Dermis microvascular lymphatic vessel endothelial cell (primary cell): Measurements from ENCODE around the gene BTBD9. TPM values are rescaled to one million over a fixed set of nuclear protein-coding genes. Genes with fewer than 3 reads are reported as not detected.

Source experiments
- DNase-seq, 2 donors: peaks; one replicate each; pipeline versions ENCODE4 v3.0.0 to v3.0.0-alpha.2; 2010; ENCODE audit warnings: low read depth in 2 of 2
- total RNA-seq: library from RNA; depleted of rRNA; stranded (reverse); fragments of >200 nt; gene quantifications from 2 replicates; pipeline ENCODE4 v1.2.1, GENCODE V29; 2014

The BTBD9 gene
- total RNA-seq, 1 donor from 2014 or later: 6.7 TPM

DNA sequence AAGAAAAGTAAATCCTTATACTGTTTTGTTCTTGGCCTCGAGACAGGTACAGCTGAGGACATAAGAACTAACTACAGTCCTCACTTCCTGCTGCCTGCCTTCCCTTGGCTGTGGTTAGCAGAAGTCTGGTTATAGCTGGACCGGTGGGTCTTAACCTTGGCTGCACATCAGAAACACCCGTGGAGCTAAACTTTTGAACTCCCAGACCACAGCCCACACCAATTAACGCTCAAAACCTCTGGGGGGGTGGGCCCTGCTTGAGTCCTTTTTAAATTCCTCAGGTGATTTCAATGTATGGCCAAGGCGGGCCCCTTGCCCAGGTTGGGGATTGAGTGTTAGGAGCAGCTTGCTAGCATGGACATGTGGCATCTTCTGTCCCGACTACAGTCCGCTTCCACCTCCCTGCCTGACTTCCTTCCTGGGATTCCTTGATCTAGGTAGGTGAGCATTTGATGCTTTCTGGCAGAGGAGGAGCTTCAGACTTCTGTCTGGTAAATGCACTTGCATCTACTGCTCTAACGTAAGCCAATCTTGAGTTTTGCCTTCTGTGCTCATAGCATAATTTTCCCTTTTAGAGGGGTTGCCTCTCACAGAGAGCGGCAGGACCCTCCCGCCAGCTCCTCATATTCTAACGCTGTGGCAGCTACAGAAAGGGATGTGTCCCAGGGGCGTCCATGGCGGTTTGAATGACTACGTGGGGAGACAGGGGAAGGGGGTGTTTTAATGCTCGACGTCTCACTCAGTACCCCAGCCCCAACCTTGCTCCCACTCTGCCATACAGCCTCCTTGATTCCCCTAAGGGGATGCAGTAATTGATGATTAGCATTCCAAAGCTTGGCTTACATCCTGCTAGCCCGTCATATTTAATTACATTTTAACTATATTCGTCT is 430.1 kb downstream of the BTBD9 start:
- DNase-seq: no peak

DNA sequence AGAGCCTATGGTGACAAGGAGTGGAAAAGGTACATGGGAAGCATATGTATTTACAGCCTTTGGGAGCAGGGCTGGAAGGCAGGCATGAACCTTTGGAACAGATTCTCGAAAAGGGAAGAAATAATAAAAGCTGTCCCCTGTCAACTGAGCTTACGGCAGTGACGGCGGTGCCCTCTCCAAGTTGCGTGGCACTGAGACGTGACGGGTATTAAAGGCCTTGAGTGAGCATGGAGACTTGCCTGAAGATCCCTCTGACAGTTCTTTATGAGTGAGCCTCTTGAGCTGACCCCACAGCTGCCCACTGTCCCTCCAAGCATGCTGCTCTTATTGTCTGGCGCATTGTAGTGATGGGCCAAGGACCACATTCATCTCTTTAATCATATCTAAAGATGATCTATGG is 431.7 kb downstream of the BTBD9 start:
- DNase-seq: no peak

DNA sequence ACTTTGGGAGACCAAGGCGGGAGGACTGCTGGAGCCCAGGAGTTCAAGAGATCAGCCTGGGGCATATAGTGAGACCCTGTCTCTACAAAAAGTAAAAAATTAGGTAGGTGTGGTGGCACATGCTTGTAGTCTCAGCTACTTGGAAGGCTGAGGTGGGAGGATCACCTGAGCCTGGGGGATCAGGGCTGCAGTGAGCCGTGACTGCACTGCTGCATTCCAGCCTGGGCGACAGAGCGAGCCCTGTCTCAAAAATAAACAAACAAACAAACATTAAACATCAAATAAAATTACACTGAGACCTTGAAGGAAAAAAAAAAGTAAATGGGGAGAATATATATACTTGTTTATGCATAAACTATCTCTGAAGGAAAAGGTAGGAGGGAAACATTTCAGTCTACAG is 432.4 kb downstream of the BTBD9 start:
- no peak for DNase-seq

DNA sequence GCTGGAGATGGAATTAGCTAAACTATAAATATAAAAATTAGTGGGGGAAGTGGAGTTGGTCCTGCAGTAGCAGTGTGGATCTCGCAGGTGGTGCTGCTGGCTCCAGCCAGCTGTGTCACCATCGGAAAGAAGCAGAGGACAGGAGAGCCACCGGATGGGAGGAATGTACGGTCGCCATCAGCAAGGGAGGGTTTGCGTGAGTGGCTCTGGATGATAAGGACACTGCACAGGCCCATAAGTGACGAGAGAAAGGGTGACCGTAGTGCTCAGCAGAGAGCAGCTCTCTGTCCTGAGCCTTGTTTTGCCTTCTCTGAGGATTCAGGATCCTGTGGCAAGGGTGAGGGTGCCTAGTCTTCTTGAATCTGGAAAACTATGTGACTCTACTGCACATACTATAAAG is 441.5 kb downstream of the BTBD9 start:
- DNase-seq: no peak

DNA sequence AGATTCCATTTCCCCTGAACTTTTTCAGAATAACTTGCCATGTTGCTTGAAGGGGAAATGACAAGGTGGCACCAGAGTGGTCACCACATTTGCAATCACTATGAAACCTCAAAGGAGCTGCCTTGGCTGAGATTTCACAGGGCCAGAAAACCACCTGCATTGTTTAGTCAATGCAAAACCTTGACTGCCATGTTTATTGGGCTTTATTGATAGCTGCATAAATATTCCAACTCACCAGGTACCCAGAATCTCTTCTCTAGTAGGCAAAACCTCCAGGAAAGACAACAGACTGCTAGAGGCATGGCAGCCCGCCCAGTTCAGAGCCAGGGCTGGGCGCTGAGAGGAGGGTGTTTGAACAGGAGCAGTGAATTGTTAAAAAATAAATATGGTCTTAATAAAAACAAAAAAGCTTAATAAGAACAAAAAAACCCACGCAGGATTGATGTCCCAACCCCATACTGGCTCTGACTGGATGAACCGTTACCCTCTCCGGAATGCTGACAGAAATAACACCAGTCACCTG is 444.6 kb downstream of the BTBD9 start:
- DNase-seq: no peak

DNA sequence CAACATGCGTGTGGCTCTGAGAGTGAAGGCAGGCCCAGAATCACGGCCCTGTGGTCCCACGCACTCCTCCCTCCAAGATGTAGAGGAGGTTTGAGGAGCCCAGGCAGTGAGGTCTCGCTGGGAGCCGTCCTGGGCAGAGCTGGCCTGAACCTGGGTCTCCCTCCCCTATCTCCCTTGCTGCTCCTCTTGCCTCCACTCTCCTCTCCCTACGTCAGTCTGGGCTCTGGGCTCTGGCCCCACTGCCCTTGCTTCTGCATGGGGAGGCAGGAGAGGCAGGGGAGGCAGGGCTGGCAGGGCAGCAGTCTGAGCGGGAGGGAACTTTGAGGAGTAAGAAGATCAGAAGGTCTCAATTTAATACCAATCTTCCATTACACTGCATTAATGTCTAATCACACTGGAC is 445.1 kb downstream of the BTBD9 start:
- DNase-seq: no peak

DNA sequence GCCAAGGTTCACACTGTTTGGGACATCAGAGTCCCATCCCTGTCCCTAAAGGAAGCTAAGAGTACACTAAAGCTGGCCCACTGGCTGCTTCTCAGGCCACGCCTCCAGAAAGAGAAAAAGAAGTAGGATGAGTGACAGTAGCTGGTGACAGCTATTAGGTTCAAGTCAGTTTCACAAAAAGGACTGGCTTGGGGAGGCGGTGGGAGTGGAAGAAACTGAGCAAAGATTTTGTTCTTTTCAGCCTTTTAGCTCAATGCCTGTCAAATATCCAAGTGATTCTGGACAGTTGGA is 445.5 kb downstream of the BTBD9 start:
- DNase-seq: no peak

DNA sequence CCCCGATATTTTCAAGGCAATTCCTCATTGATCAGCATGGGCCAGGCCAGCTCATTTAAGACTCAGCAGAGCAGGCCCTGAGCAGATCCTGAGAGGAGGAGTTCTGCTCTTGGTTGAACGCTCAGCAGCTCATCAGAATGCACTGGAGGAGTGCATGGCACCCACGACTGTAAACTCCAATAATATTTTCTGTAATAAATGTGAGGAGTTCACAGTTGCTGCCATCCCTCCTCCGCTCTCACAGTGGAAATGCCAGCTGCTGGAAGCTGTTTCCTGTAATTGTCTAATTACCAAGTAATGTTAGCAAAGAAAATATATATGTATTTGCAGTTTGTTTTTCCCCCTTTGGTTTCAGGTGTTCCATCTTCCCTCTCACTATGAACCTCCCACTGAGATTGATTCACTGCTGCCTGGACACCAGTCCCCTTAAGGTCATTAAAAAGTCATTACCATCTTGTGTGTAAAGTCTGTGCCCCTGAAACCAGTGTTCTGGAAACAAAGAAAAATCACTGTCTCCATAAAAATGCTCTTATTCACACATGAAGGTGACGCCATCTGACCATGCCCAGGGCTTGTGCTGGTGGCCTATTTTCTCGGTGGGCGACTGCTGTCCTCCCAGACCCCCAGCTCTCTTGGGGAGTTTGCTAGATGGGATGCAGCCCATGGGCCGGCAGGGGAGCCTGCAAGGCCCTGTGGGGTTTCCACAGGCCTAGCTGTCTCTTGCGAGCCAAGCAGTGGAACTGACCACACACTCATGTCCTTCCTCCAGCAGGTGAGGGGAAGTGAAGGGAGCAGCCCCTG is 446.0 kb downstream of the BTBD9 start:
- peak in 1 of 2 donors; percentile 59 for DNase-seq

DNA sequence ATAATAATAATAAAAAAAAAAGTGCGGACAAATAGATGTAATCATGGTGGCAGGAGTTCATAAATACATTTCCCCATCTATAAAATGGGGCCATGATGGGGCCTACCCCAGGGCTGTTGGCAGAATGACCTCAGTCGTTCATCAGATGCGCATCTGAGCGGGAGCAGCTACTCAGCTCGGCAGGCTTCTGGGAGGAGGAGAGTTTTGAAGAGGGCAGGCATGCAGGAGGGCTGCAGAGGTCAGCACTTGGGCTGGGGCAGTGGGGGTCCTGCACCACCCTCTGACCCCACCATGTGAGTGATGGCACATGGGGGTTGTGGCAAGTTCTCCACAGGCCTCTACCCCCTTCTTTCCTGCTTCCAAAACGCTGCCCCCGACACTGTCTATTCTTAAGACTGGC is 446.7 kb downstream of the BTBD9 start:
- no peak for DNase-seq

DNA sequence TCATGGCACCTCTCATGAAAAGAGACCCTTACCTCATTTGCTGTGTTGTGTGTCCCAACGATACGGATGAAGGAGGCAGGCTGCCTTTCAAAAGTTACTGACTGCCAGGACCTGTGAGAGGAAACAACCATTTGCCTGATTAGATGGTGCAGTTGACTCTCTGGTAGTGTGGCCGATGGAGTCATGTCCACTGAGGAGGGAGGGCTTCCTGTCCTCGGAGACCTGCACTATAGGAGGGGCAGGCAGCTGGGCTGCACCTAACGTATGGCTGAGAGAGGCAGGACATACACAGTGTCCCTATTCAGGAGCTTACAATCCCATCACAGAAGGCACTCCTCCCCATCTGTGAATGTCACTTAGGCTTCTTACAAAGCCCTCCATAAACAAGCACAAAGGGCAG is 447.2 kb downstream of the BTBD9 start:
- no peak for DNase-seq

DNA sequence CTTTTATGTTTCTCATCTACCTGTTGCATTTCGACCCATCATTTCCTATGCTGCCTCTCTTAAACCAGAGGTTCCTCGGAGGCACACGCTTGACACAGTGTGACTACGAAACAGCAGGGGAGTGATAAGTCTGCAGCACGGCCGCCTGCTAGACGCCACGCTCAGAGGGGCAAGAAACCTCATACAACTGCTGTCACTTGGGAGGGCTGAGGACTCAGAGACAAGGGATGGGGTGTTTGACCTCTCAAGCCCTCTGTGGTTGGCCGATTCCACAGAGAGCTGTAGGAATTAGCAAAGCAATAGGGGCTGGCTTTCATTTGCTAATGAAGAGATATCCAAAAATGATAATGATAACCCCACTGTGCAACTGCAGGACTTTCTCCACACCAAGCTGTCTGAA is 447.7 kb downstream of the BTBD9 start:
- DNase-seq: no peak

DNA sequence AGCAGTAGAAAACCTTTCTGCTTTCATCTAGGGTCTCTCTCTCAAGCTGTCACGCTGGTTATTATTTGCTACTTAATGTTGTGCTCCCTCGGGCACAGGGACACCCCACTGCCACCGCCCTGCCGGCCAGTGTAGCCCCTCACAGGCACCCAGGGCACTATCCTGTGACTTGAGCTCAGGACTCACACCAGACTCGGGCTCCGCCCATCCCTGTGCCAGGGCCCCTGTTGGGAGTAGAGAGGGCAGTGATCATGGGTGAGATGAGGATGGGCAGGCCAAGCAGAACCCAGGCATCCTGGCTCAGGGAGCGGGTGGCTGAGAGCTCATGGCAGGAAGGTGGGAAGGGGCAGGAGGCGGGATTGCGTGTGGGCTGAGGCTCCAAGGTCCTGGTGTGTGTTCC is 448.3 kb downstream of the BTBD9 start:
- DNase-seq: no peak

DNA sequence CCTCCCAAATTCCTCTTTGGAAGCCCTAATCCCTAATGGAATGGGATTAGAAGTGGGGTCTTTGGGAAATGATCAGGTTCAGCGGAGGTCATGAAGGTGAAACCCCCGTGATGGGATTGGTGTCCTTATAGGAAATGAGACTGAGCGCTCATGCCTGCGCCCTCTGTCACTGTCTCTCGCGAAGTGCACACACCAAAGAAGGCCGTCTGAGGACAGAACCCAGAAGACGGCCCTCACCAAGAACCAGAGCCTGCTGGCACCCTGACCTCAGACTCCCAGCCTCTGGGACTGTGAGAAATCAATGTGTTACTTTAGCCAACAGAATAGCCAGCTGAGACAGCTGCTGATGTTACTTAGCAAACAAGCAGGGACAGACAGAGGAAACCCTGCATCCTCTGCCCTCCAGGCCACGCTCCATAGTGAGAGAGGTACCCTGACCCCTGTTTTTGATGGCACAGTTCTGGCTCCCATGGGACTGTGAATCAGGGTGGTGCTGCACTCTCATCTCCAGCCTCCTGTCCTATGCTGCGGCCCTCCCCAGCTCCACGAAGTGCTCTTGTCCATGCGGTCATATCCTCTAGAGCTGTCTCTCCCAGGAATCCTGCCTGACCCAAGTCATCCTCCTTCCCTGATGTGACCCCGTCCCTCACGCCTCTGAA is 450.9 kb downstream of the BTBD9 start:
- DNase-seq: no peak

DNA sequence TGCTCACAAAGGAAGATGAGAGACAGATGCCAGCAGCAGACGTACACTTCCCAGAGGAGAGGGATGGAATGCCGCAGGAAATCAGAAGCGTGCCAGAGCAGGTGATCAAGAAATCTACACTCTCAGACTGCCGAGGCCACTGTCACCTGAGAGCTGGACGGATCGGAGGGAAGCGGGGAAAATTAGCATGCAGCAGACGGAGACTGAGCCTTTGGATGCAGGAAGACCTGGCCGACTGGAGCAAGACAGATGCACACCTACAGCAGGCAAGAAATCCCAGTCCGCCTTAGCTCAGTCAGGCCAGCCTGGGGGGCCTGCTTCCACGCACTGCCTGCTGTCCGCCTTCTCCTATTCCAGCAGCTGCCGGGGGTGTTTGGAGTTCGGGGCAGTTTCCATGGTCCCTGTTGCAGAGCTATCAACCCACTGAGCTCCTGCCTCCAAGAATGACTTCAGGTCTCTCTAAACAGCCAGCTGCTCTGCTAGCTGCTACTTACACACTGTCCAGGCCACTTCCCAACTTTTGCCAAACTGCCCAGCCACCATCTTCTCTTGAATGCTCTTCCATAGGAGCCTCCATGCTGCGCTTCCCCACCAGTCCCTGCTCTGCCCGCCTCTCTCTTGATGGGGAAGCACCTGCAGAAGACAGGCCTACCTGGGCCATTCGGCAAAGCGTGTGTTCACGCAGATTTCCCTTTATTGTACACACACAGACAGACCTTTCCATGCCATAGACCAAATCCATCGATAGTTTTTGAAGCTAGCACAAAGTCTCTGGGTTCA is 451.7 kb downstream of the BTBD9 start:
- DNase-seq: no peak

DNA sequence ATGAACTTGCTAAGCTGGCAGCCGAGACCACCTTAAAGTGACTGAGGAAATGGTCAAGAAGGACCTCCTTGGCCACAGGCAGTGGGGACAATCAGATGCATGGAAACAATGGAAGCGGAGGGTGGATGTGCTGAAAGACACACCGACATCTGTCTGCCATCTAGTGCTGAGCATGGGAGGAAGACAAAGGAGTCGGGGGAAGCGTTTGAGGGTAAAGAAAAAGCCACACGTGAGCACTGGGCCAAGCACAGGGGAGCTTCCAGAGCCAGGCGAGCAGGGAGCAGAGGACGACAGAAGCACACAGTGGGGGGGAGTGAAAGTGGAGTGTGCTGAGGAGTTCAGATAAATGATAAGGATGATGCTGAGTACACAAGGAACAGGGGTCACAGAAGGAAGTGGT is 452.4 kb downstream of the BTBD9 start:
- DNase-seq: no peak

DNA sequence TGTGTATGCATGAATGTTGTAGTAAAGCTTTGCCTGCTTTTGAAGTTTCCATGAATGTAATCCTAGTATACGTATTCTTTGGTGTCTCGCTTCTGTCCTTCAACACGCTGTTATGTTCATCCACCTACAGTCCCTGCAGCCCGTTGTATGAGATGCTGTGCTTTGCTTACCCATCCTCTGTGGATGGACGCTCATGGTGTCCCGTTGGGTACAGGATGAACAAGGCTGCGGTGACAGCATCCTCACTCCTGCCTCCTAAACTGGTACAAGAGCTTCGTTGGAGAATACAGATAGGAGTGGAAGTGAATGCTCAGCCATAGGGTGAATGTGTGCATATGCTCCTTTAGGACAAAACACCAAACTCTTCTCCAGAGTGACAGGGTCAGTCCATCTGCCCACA is 454.0 kb downstream of the BTBD9 start:
- no peak for DNase-seq

DNA sequence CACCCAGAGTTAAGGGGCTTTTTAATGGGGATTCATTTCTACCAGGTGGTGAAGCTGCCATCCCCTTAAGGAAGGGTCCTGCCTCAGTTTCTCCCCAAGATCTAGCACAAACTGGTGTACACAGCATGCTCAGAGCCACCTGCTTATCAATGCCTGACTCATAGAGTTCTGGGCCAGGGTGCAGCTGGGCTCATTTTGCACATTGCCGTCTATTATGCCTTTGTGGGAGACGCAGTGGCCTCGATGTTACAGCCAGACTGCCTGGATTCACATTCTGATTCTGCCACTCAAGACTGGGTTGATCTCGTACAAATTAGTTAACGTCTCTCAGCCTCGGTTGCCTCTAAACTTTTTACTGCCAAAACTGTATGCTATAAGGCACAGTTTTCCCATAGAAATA is 454.5 kb downstream of the BTBD9 start:
- no peak for DNase-seq

DNA sequence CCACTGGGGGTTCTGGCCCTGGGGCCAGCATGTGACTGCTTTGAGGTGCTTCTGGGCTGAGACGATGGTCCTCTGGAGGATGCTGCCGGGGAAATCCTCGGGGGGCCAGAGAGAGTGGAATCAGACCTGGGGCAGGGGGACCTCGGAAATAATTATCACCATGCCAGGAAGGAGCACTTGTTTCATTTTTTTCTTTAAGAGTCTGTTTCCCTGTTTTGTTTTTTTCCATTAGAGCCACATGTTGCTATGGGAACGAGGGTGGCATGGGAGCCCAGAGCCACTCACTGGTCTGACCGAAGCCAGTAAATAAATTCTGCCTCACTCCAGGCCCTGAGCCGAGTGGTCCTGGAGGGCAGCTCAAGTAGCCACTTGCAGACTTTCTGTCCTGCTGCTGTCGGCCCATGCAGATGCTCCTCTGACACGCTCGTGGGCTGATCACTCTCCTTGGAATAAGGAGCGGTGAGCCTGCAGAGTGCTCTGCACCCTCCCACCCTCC is 455.1 kb downstream of the BTBD9 start:
- DNase-seq: no peak

DNA sequence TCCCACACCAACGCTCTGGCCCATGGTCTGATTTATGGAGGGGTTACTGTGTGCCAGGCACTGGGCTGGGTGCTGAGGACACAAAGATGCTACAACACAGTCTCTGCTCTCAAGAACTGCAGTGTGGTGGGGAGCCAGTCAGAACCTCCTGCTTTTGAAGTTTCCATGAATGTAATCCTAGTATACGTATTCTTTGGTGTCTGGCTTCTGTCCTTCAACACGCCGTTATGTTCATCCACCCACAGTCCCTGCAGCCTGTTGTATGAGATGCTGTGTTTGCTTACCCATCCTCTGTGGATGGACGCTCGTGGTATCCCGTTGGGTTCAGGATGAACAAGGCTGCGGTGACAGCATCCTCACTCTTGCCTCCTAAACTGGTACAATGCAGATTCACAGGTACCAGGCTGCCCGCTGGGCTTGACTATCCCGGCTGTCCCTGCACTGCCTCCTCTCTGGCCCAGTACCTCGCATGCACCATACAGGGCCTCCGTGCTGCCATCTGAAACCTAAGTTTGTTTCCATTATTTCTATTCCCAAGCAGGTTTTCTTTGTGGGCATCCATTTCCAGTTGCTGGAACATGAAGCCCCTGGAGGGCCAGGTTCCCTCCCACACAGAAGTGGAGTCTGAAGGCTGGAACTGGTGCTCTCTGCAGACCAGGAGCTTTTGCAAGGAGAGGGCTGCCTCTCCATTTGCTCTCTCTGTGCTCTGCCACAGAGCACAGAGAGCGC is 455.7 kb downstream of the BTBD9 start:
- no peak for DNase-seq

DNA sequence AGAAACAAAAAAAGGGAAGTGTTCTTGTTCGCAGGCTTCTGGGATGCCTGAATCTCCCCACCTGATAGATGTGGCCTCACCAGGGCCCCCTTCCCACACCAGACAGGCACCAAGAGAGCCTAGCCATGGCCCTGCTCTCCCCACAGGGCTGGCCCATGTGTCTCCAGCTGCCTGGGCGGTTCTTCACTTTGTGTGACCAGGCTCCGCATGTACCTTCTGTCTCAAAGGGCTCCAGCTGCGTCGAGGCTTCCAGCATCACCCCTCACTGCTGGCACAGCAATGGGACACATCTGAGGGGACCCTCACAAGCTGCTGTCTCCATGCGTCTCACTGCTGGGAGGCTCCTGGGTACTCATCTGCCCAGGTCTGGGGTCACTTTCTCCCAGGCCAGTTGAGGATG is 457.3 kb downstream of the BTBD9 start:
- DNase-seq: no peak

DNA sequence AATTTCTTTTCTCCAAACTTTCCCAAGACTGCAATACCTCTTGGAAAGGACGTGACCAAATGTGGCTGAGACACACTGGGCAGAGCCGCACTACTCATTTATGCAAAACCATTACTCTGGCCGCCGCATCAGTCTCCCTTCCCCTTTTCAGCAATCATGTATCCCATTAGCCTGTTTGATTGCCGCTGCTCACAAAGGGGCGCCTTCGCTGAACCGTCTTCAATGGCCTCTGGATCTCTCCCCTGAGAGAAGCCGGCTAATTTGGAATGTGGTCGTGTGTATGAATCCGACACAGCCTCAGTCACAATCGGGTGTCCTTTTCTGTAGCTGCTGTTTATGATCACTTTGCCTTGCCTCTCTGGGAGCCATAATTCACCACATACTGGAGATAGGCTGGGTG is 459.1 kb downstream of the BTBD9 start:
- DNase-seq: no peak
